ENCODE results near the gene GOLGA7B.
A peak's percentile ranks its signal among the peaks of the same experiment; 100 is the strongest.

GOLGA7B gene

GRCh38 chr10:97869091-97870042 lies 19.7 kb downstream of the GOLGA7B start:
- DNase-seq = peak; percentile 77

- DNase-seq = no peak
Measured at GRCh38 chr10:97870990-97871389, 21.3 kb downstream of the GOLGA7B start.

GRCh38 chr10:97873569-97873968 lies 23.9 kb downstream of the GOLGA7B start:
- DNase-seq = no peak

DNA sequence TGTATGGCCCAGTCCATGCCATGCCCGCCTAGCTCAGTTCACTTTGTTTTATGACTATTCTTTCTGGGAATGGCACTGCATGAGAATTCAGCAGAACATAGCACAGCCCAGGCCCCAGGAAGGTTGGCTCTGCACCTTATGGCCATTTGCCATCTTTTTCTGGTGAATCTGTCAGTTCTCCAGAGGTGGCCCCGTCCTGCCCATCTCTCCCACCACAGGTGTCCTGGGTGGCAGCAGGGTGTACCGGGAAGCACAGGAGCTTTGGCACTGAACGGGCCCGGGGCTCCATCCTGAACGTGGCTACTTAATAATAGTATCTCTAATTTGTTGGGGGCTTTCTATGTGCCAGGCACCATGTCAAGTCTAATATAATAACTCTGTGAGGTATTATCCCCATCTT lies 24.7 kb downstream of the GOLGA7B start:
- no peak for DNase-seq

DNA sequence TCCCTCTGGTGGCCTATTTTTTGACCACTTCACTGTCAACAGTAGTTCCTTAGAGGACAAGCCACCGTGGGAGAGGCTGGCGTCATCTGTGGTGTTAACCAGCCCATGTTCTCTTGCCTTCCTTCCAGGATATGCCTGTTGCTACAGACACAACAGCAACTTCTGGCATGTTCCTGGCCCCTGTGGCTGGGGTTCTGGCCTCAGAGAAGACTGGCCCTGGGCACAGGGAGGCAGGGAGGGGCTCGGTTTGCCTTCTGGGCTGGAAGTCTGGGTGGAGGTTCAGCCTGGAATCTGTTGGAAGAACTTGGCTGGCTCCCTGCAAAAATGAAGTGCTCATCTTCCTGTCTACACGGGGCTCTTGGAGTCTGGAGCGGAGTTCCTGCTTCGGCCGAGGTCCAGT lies 25.7 kb downstream of the GOLGA7B start:
- no peak for DNase-seq

DNA sequence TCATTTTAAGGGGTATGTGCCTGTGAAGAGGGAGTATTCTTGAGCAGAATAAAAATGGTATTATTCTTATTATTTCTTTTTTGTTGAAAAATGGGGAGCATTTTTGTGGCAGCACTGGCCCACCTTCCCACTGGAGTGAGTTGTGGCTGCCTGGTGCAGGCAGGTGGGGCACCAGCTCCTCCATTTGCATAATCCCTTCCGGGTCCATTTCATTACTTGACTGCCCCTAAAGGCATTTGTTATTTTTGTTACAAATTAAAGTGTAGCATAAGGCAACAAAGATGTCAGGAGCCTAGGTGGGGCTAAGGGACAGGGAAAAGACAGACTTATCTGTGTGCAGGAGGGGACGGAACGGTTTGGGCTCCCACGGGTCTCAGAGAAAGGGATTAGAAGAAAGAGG lies 26.8 kb downstream of the GOLGA7B start:
- DNase-seq = no peak

- DNase-seq = no peak
Measured at GRCh38 chr10:97879241-97879640, 29.6 kb downstream of the GOLGA7B start.

DNA sequence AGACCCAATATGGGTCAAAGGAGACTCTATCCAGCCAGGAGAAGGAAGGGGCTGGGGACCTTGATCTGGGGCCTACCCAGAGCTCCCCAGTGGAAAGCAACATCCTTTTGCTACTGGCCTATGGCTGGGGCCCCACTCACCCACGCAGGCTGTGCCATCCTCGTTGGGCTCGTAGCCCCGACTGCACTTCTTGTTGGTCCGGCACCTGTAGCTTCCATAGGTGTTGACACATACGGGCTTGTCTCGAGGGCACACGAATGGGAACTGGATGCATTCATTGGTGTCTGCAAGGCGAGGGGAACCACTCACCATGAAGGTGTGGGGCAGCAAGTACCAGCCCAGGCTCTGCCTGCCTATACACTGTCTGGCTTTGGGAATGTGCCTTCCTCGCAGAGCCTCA lies 30.5 kb downstream of the GOLGA7B start:
- no peak for DNase-seq

- DNase-seq = no peak
Measured at GRCh38 chr10:97882142-97883091, 32.8 kb downstream of the GOLGA7B start.

DNA sequence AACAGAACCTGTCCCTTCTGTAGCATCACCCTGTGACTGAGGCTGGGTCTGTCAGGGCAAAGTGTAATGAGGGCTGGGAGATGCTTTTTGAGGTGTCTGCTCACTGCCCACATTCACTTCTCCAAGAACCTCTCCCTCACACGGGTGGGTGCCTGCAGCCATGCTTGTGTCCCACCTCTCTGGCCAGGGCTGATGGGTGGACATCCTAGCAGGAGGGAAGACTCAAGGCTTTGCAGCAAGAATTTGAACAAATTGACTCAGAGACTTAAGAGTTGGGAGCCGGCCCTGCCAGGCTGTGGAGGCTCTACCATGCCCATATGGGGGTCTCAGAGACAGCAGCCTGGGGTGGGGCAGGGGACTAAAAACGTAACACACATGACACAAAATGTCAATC lies 33.4 kb downstream of the GOLGA7B start:
- DNase-seq = no peak

DNA sequence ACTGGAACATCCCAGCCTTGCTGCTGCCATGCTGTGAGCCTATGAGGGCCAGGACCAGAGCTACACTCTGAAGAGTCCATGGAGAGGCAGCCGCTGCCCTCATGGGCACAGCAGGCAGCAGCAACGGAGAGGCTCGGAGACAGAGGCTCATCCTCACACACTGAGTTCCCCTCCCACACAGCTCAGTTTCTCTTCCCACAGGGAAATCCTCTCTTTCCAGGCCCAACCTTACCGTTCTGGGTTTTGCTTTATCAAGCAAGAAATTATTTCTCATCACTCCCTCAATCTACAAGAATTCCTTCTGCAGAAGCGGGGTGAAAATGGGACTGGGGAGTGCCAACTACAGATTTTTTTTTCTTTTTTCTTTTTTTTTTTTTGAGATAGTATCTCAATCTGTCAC lies 36.6 kb downstream of the GOLGA7B start:
- DNase-seq = no peak

DNA sequence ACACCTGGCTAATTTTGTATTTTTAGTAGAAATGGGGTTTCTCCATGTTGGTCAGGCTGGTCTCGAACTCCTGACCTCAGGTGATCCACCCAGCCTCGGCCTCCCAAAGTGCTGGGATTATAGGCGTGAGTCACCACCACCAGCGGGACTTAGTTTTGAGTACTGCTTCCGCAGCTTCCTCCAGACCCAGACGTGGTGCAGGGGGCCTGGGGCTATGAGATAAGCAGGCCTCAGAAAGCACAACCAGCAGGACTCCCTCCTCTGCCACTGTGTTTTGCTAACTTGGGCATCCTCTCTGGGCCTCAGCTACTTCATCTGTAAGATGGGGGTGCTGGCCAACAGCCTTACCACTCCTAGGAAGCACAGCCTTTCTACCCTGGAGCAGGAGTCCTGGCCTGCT lies 37.8 kb downstream of the GOLGA7B start:
- DNase-seq = no peak

DNA sequence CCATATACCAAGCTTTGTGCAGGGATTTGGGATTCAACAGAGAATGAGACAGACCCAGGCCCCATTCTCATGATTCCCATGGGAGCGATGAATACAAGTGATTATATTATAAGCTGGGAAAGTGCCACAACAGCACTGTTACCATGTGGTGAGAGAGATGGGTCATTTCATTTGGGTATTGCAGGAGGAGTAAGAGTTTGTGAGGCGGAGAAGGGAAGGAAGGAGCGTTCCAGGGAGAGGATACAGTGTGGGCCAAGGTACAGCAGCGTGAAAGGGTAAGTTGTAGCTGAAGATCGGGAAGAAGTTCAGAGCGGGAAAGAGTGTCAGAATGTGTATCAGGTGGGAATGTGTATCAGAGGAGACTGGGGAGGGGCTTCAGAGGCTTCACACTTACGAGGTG lies 38.5 kb downstream of the GOLGA7B start:
- no peak for DNase-seq

- DNase-seq = no peak
Measured at GRCh38 chr10:97888641-97889262, 39.1 kb downstream of the GOLGA7B start.

DNA sequence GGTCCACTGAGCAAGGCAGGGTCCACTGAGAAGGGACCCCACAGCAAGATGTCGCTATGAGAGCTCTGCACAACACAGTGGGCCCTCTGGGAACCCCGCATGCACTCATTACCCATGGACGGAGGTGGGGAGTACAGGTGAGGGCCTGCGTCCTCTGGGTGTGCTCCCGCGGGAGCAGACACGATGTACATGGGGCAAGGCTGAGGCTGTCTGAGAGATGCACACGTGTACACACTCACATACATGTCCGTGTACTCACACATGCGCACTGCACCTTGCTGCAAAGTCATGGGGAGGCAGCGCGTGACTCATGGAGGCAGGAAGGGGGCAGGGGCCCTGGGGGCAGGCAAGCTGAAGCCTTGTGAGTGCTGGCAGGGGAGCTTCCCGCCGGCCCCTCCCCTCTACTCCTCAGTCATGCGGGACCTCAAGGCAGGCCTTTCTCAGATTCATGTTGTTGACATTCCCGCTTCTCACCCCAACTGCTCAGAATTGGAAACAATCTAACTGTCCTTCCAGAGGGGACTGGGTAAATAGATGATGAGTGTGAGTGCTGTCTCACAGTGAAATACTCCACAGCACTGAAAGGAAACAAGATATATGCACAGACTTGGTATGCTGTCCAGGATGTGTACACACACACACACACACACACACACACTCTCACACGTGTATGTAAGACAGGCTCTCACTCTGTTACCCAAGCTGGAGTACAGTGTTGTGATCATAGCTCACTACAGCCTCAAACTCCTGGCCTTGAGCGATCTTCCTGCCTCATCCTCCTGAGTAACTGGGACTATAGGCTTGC lies 40.0 kb downstream of the GOLGA7B start:
- no peak for DNase-seq

- DNase-seq = no peak
Measured at GRCh38 chr10:97891497-97892167, 42.0 kb downstream of the GOLGA7B start.

DNA sequence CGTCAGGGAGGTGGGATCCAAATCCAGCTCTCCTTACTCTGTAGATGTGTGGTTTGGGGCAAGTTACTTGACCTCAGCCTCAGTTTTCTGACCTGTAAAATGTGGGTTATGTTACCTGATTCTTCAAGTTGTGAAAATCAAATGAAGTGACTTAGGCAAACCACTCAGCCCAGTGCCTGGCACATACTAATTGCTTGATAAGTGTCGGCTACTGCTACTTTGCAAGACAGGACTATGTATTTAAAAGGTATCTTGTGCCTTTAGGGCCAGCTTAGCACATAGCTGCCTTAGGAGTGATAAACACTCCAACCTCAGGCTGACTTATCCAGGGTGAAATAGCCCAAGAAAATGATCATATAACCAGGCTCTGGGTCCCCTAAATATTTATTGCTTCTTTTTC lies 42.9 kb downstream of the GOLGA7B start:
- DNase-seq = no peak

GRCh38 chr10:97892939-97893338 lies 43.3 kb downstream of the GOLGA7B start:
- DNase-seq = no peak

DNA sequence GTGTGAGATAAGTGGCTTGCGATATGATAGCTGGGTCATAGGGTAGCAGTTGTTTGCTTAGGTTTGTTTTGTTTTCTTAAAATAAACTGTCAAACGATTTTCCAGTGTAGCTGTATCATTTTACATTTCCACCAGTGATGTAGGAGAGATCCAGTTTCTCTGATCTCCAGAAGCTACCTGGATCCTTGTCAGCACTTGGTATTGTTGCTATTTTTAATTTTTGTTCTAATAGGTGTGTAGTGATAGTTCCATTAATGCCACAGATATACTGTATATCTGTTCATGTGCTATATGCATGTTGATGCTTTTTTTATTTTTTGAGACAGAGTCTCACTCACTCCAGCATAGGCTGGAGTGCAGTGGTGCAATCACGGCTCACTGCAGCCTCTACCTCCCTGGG lies 44.4 kb downstream of the GOLGA7B start:
- DNase-seq = no peak

DNA sequence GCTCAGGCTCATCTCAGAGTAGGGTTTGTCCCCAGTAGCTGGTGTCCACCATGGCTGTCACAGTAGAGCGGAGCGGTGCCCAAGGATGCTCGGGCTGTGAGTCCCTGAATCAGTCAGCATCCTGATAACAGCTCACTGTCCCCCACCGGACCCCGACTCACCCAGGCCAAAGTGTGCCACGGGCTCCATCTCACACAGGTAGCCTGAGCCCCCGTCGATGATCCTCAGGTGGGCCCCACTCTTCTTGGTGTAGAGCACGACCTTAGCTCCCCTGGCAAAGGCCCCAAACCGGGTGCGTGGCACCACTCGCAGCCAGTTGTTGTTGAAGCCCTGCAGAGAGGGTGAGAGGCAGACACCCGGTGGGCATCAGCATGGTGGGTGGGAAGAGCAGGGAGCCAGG lies 45.4 kb downstream of the GOLGA7B start:
- no peak for DNase-seq

DNA sequence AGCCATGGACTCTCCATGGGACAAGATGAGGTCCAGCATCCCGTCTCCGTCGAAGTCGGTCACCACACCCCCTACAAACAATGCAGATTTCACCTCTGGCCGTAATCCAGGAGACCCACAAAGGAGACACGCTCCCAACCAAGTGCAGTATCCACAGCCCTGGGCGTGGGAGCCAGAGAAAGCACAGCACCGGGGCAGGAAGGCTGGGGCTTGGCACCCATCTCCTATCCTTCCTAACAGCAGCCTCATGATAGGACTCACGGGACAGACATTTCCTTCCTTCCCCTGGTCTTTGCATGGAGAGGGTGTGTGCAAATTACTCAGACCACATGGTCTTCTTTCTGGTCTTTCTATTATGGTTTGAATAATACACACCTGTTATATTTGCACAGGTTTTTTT lies 46.3 kb downstream of the GOLGA7B start:
- no peak for DNase-seq

All from GF-D8 (cell line).